ENCODE measurements around the gene MAGT1.
"Not testable (repeated sequence)": the region's sequence is repeated elsewhere in the genome, so short reads cannot be mapped to it uniquely, and the experiment has no call there.

Gene MAGT1

GRCh38 chrX:77821989-77822388 is 73.2 kb downstream of the MAGT1 start:
- not testable (repeated sequence) for H2BK120ac ChIP-seq (ENCODE audit: low read depth, low read length); H2BK15ac ChIP-seq (replicated peaks; ENCODE audit: low read depth); H3K18ac ChIP-seq (ENCODE audit: low read length); H3K27me3 ChIP-seq (ENCODE audit: insufficient read depth, low read length, poor library complexity); H3K23ac ChIP-seq (ENCODE audit: low read length); H2AK5ac ChIP-seq (ENCODE audit: low read length); H2BK5ac ChIP-seq (ENCODE audit: low read length); H3K79me1 ChIP-seq (ENCODE audit: low read length); H3K4me3 ChIP-seq (ENCODE audit: low read length); H4K5ac ChIP-seq (ENCODE audit: low read length); H3K4me1 ChIP-seq (ENCODE audit: control insufficient read depth, low read depth, low read length); H3K4me2 ChIP-seq (ENCODE audit: low read length); H3K79me2 ChIP-seq (ENCODE audit: control insufficient read depth, insufficient read depth, low read length); H3K56ac ChIP-seq (ENCODE audit: low read length); H3K9ac ChIP-seq (ENCODE audit: low read length); H3K4ac ChIP-seq (ENCODE audit: low read depth, low read length); H3K27ac ChIP-seq (ENCODE audit: low read depth, low read length); H4K8ac ChIP-seq (ENCODE audit: low read depth, low read length); DNase-seq; H3K36me3 ChIP-seq (ENCODE audit: control insufficient read depth, insufficient read depth, low read length)
- no CpG with 5 or more reads among the region's 2 CpGs for WGBS (ENCODE audit: extremely low coverage, insufficient coverage, low lambda C conversion rate)

DNA sequence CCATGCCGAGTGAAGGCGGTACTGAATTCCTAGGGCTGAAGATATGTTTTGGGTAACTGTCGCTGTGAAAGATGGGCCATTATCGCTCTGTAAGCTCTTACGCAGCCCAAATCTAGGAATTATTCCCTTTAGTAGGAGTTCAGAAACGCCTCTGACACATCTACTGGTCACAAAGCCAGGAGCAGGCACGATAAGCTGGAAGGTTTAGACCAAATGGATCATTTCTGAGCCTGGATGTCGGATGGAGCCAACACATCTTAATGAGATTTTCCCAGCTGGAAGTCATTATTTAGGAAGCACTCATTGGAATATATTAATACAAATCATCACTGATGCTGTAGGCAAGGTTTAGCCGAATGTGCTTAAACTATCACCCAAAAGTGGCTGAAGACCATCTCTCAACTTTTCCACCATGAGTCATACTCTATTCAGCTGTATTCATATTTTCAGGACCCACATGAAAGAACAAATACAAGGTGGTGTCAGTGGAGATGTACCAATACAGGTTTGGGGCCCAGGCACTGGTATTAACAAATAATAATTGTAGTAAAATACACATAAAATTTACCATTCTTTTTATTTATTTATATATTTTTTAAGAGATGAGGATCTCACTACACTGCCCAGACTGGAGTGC is 75.0 kb downstream of the MAGT1 start:
- no peak overlapping the region for H3K18ac ChIP-seq (ENCODE audit: low read length)
- no peak overlapping the region for H3K56ac ChIP-seq (ENCODE audit: low read length)
- WGBS (ENCODE audit: extremely low coverage, insufficient coverage, low lambda C conversion rate) = no CpG with 5 or more reads among the region's 9 CpGs
- no peak overlapping the region for H3K23ac ChIP-seq (ENCODE audit: low read length)
- no peak overlapping the region for H3K9ac ChIP-seq (ENCODE audit: low read length)
- H2AK5ac ChIP-seq (ENCODE audit: low read length) = no peak overlapping the region
- no peaks in the 10 kb centered on the region for H3K79me2 ChIP-seq (ENCODE audit: control insufficient read depth, insufficient read depth, low read length)
- H3K4ac ChIP-seq (ENCODE audit: low read depth, low read length) = no peak overlapping the region
- H4K5ac ChIP-seq (ENCODE audit: low read length) = no peak overlapping the region
- H2BK15ac ChIP-seq (replicated peaks; ENCODE audit: low read depth) = no peak overlapping the region
- no peaks in the 10 kb centered on the region for H3K4me1 ChIP-seq (ENCODE audit: control insufficient read depth, low read depth, low read length)
- H3K4me2 ChIP-seq (ENCODE audit: low read length) = no peak overlapping the region
- H2BK5ac ChIP-seq (ENCODE audit: low read length) = no peak overlapping the region
- no peak for DNase-seq
- H3K27me3 ChIP-seq (ENCODE audit: insufficient read depth, low read length, poor library complexity) = no peaks in the 10 kb centered on the region
- H3K27ac ChIP-seq (ENCODE audit: low read depth, low read length) = no peak overlapping the region
- no peaks in the 10 kb centered on the region for H3K79me1 ChIP-seq (ENCODE audit: low read length)
- no peak overlapping the region for H3K4me3 ChIP-seq (ENCODE audit: low read length)
- no peak overlapping the region for H4K8ac ChIP-seq (ENCODE audit: low read depth, low read length)
- H2BK120ac ChIP-seq (ENCODE audit: low read depth, low read length) = no peak overlapping the region
- no peaks in the 10 kb centered on the region for H3K36me3 ChIP-seq (ENCODE audit: control insufficient read depth, insufficient read depth, low read length)

DNA sequence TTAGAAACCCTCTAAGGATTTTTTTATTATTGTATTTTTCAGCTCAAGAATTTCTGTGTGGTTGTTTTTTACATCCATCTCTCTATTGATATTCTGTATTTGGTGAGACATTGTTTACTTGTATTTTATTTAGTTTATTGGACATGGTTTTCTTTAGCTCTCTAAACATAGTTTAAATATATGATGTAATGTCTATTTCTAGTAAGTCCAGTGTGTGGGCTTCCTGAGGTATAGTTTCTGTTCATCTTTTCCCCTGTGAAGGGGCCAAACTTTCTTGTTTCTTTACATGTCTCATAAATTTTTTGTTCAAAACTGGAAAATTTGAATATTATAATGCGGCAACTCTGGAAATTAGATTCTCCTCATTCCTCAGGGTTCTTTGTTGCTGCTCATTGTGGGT is 81.0 kb downstream of the MAGT1 start:
- H3K79me2 ChIP-seq (ENCODE audit: control insufficient read depth, insufficient read depth, low read length) = no peaks in the 10 kb centered on the region
- WGBS (ENCODE audit: extremely low coverage, insufficient coverage, low lambda C conversion rate) = no CpG with 5 or more reads among the region's 1 CpG

GRCh38 chrX:77802201-77802600 is 93.0 kb downstream of the MAGT1 start:
- no peaks in the 10 kb centered on the region for H3K36me3 ChIP-seq (ENCODE audit: control insufficient read depth, insufficient read depth, low read length)
- H3K4me2 ChIP-seq (ENCODE audit: low read length) = no peak overlapping the region
- H2BK120ac ChIP-seq (ENCODE audit: low read depth, low read length) = no peak overlapping the region
- H3K27ac ChIP-seq (ENCODE audit: low read depth, low read length) = no peak overlapping the region
- H2AK5ac ChIP-seq (ENCODE audit: low read length) = no peak overlapping the region
- H3K4ac ChIP-seq (ENCODE audit: low read depth, low read length) = no peak overlapping the region
- H3K9ac ChIP-seq (ENCODE audit: low read length) = no peak overlapping the region
- no peak overlapping the region for H4K5ac ChIP-seq (ENCODE audit: low read length)
- no peaks in the 10 kb centered on the region for H3K79me1 ChIP-seq (ENCODE audit: low read length)
- no peaks in the 10 kb centered on the region for H3K4me1 ChIP-seq (ENCODE audit: control insufficient read depth, low read depth, low read length)
- H3K4me3 ChIP-seq (ENCODE audit: low read length) = no peak overlapping the region
- no peak overlapping the region for H3K18ac ChIP-seq (ENCODE audit: low read length)
- no peak for DNase-seq
- no peak overlapping the region for H2BK5ac ChIP-seq (ENCODE audit: low read length)
- H3K23ac ChIP-seq (ENCODE audit: low read length) = no peak overlapping the region
- WGBS (ENCODE audit: extremely low coverage, insufficient coverage, low lambda C conversion rate) = no CpG with 5 or more reads among the region's 1 CpG
- H3K79me2 ChIP-seq (ENCODE audit: control insufficient read depth, insufficient read depth, low read length) = no peaks in the 10 kb centered on the region
- no peak overlapping the region for H2BK15ac ChIP-seq (replicated peaks; ENCODE audit: low read depth)
- H3K27me3 ChIP-seq (ENCODE audit: insufficient read depth, low read length, poor library complexity) = no peaks in the 10 kb centered on the region
- no peak overlapping the region for H4K8ac ChIP-seq (ENCODE audit: low read depth, low read length)
- H3K56ac ChIP-seq (ENCODE audit: low read length) = no peak overlapping the region

More for the DNA sequence above, 81.0 kb downstream of the MAGT1 start:
- Histone ChIP-seq H3K27me3 (ENCODE audit: insufficient read depth, low read length, poor library complexity) (no peaks in the 10 kb centered on the region), H3K4me2 (ENCODE audit: low read length) (no peak overlapping the region), H4K8ac (ENCODE audit: low read depth, low read length) (no peak overlapping the region), H3K9ac (ENCODE audit: low read length) (no peak overlapping the region), H3K23ac (ENCODE audit: low read length) (no peak overlapping the region), H2BK15ac (replicated peaks; ENCODE audit: low read depth) (no peak overlapping the region), H3K27ac (ENCODE audit: low read depth, low read length) (no peak overlapping the region), H3K4ac (ENCODE audit: low read depth, low read length) (no peak overlapping the region), H3K18ac (ENCODE audit: low read length) (no peak overlapping the region), H2BK5ac (ENCODE audit: low read length) (no peak overlapping the region), H3K79me1 (ENCODE audit: low read length) (no peaks in the 10 kb centered on the region), H3K56ac (ENCODE audit: low read length) (no peak overlapping the region), H4K5ac (ENCODE audit: low read length) (no peak overlapping the region), H3K36me3 (ENCODE audit: control insufficient read depth, insufficient read depth, low read length) (no peaks in the 10 kb centered on the region), H3K4me3 (ENCODE audit: low read length) (no peak overlapping the region), H2BK120ac (ENCODE audit: low read depth, low read length) (no peak overlapping the region), H3K4me1 (ENCODE audit: control insufficient read depth, low read depth, low read length) (no peaks in the 10 kb centered on the region), H2AK5ac (ENCODE audit: low read length) (no peak overlapping the region)
- DNase-seq = no peak

DNA sequence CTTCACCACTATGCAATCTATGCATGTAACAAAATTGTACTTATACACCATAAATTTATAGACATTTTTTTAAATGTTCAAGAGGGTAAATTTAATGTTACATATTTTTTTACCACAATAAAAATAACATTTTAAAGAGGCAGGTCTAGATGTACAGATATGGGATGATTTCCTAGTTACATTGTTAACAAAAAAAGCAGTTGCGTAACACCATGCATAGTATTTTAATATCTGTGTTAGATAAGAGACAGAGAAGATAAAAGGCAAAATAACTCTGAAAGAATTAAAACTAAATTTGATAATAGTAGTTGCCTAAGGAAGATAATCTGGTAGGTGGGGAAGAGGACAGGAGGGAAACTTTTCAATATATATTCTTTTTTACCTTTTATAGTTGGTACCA is 100.1 kb downstream of the MAGT1 start:
- no peak for DNase-seq
- Histone ChIP-seq H3K79me2 (ENCODE audit: control insufficient read depth, insufficient read depth, low read length) (no peaks in the 10 kb centered on the region), H3K4me1 (ENCODE audit: control insufficient read depth, low read depth, low read length) (no peaks in the 10 kb centered on the region), H2BK120ac (ENCODE audit: low read depth, low read length) (no peak overlapping the region), H3K23ac (ENCODE audit: low read length) (no peak overlapping the region), H3K27ac (ENCODE audit: low read depth, low read length) (no peak overlapping the region), H3K4me3 (ENCODE audit: low read length) (no peak overlapping the region), H3K36me3 (ENCODE audit: control insufficient read depth, insufficient read depth, low read length) (no peaks in the 10 kb centered on the region), H4K5ac (ENCODE audit: low read length) (no peak overlapping the region), H3K27me3 (ENCODE audit: insufficient read depth, low read length, poor library complexity) (no peaks in the 10 kb centered on the region), H4K8ac (ENCODE audit: low read depth, low read length) (no peak overlapping the region), H3K56ac (ENCODE audit: low read length) (no peak overlapping the region), H2AK5ac (ENCODE audit: low read length) (no peak overlapping the region), H3K9ac (ENCODE audit: low read length) (no peak overlapping the region), H3K4ac (ENCODE audit: low read depth, low read length) (no peak overlapping the region), H2BK15ac (replicated peaks; ENCODE audit: low read depth) (no peak overlapping the region), H3K79me1 (ENCODE audit: low read length) (no peaks in the 10 kb centered on the region), H3K18ac (ENCODE audit: low read length) (no peak overlapping the region), H2BK5ac (ENCODE audit: low read length) (no peak overlapping the region), H3K4me2 (ENCODE audit: low read length) (no peak overlapping the region)
- WGBS (ENCODE audit: extremely low coverage, insufficient coverage, low lambda C conversion rate) = no CpG with 5 or more reads among the region's 1 CpG

DNA sequence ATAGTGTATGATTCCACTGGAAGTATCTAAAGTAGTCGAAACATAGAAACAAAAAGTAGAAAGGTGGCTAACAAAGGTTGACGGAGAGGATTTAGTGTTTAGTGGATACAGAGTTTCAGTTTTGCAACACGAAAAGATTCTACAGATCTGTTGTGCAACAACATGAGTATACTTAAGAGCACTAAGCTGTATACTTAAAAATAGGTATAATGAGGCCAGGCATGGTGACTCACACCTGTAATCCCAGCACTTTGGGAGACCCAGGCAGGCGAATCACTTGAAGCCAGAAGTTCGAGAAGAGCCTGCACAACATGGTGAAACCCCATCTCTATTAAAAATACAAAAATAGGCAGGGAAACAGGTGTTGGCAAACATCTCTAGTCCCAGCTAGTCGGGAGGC is 101.3 kb downstream of the MAGT1 start:
- no peaks in the 10 kb centered on the region for H3K79me2 ChIP-seq (ENCODE audit: control insufficient read depth, insufficient read depth, low read length)
- DNase-seq = no peak
- no peak overlapping the region for H3K9ac ChIP-seq (ENCODE audit: low read length)
- whole genome bisulfite sequencing (ENCODE audit: extremely low coverage, insufficient coverage, low lambda C conversion rate) = no CpG with 5 or more reads among the region's 6 CpGs
- H2BK5ac ChIP-seq (ENCODE audit: low read length) = no peak overlapping the region
- no peak overlapping the region for H3K56ac ChIP-seq (ENCODE audit: low read length)
- H3K4me1 ChIP-seq (ENCODE audit: control insufficient read depth, low read depth, low read length) = no peaks in the 10 kb centered on the region
- H3K23ac ChIP-seq (ENCODE audit: low read length) = no peak overlapping the region
- H4K5ac ChIP-seq (ENCODE audit: low read length) = no peak overlapping the region
- H3K27me3 ChIP-seq (ENCODE audit: insufficient read depth, low read length, poor library complexity) = no peaks in the 10 kb centered on the region
- no peak overlapping the region for H3K4me2 ChIP-seq (ENCODE audit: low read length)
- no peaks in the 10 kb centered on the region for H3K36me3 ChIP-seq (ENCODE audit: control insufficient read depth, insufficient read depth, low read length)
- no peak overlapping the region for H2BK15ac ChIP-seq (replicated peaks; ENCODE audit: low read depth)
- H3K27ac ChIP-seq (ENCODE audit: low read depth, low read length) = no peak overlapping the region
- H2BK120ac ChIP-seq (ENCODE audit: low read depth, low read length) = no peak overlapping the region
- no peak overlapping the region for H4K8ac ChIP-seq (ENCODE audit: low read depth, low read length)
- H3K4me3 ChIP-seq (ENCODE audit: low read length) = no peak overlapping the region
- H3K4ac ChIP-seq (ENCODE audit: low read depth, low read length) = no peak overlapping the region
- H3K79me1 ChIP-seq (ENCODE audit: low read length) = no peaks in the 10 kb centered on the region
- no peak overlapping the region for H2AK5ac ChIP-seq (ENCODE audit: low read length)
- H3K18ac ChIP-seq (ENCODE audit: low read length) = no peak overlapping the region
